ENCODE results near the gene ATP2B2. TPM values are rescaled to one million over a fixed set of nuclear protein-coding genes. Genes with fewer than 3 reads are reported as not detected.
A peak's percentile ranks its signal among the peaks of the same experiment; 100 is the strongest.

The ATP2B2 gene
- total RNA-seq, 1 donor from 2014 or later: not detected

GRCh38 chr3:10551139-10551538 lies 45.8 kb upstream of the ATP2B2 start:
- no peak overlapping the region for H3K27ac ChIP-seq
- H3K4me3 ChIP-seq: no peak overlapping the region
- Mint-ChIP-seq H3K27ac (peak overlapping the region; percentile 78), H3K36me3 (peaks cover 4% of the 10 kb centered on the region), H3K4me1 (peaks cover 88% of the 10 kb centered on the region), H3K27me3 (ENCODE audit: insufficient read depth, low read depth) (peaks cover 25% of the 10 kb centered on the region), H3K9me3 (peaks cover 3% of the 10 kb centered on the region), H3K4me3 (no peak overlapping the region)
- peaks cover 58% of the 10 kb centered on the region for H3K4me1 ChIP-seq
- no peak overlapping the region for H3K4me2 ChIP-seq
- H3K79me2 ChIP-seq (ENCODE audit: low read depth): no peaks in the 10 kb centered on the region
- TF ChIP-seq EZH2 (IDR thresholded peaks at IDR 0.05) (no peak), EZH2phosphoT487 (IDR thresholded peaks at IDR 0.05) (no peak)
- TF ChIP-seq, protein P1, sequence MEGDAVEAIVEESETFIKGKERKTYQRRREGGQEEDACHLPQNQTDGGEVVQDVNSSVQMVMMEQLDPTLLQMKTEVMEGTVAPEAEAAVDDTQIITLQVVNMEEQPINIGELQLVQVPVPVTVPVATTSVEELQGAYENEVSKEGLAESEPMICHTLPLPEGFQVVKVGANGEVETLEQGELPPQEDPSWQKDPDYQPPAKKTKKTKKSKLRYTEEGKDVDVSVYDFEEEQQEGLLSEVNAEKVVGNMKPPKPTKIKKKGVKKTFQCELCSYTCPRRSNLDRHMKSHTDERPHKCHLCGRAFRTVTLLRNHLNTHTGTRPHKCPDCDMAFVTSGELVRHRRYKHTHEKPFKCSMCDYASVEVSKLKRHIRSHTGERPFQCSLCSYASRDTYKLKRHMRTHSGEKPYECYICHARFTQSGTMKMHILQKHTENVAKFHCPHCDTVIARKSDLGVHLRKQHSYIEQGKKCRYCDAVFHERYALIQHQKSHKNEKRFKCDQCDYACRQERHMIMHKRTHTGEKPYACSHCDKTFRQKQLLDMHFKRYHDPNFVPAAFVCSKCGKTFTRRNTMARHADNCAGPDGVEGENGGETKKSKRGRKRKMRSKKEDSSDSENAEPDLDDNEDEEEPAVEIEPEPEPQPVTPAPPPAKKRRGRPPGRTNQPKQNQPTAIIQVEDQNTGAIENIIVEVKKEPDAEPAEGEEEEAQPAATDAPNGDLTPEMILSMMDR (IDR thresholded peaks at IDR 0.05): no peak
- H3K36me3 ChIP-seq: no peaks in the 10 kb centered on the region
- H3F3A ChIP-seq (ENCODE audit: low read depth): peaks cover 26% of the 10 kb centered on the region
- H2AFZ ChIP-seq (replicated peaks): no peak overlapping the region
- DNase-seq (ENCODE audit: low spot score): no peak
- no peaks in the 10 kb centered on the region for H3K9me3 ChIP-seq (ENCODE audit: low read depth)
- H3K27me3 ChIP-seq: no peaks in the 10 kb centered on the region
- no peak overlapping the region for H3K9ac ChIP-seq
- no peaks in the 10 kb centered on the region for H4K20me1 ChIP-seq (ENCODE audit: low read depth)

DNA sequence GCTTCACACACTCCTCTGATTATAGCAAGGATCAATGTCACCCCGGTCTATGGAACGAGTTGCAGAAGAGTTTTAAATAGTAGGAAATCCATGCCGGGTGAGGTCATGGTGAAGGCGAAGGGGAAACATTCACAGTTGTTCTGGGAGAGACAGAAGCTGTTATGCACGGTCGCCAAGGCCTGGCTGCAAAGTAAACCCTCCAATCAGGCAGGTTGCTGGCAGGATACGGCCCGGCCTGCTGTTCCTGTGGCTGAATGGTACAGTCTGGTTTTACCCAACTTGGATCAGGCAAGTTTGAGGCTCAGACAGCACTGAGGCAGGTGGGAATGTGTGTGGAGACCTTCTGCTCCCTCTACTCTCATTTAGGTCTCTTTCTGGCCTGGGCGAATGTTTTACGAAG lies 45.3 kb upstream of the ATP2B2 start:
- H4K20me1 ChIP-seq (ENCODE audit: low read depth): no peaks in the 10 kb centered on the region
- no peak overlapping the region for H3K4me3 ChIP-seq
- H3F3A ChIP-seq (ENCODE audit: low read depth): peaks cover 26% of the 10 kb centered on the region
- Mint-ChIP-seq H3K4me1 (peaks cover 86% of the 10 kb centered on the region), H3K4me3 (no peak overlapping the region), H3K27me3 (ENCODE audit: insufficient read depth, low read depth) (peaks cover 25% of the 10 kb centered on the region), H3K36me3 (peaks cover 4% of the 10 kb centered on the region), H3K9me3 (peaks cover 3% of the 10 kb centered on the region), H3K27ac (peak overlapping the region; percentile 78)
- DNase-seq (ENCODE audit: low spot score): no peak
- H3K79me2 ChIP-seq (ENCODE audit: low read depth): no peaks in the 10 kb centered on the region
- TF ChIP-seq, protein P1 (IDR thresholded peaks at IDR 0.05): no peak
- no peak for TF ChIP-seq EZH2phosphoT487 (IDR thresholded peaks at IDR 0.05)
- TF ChIP-seq EZH2 (IDR thresholded peaks at IDR 0.05): no peak
- H3K9me3 ChIP-seq (ENCODE audit: low read depth): no peaks in the 10 kb centered on the region
- H3K27ac ChIP-seq: no peak overlapping the region
- H3K4me1 ChIP-seq: peaks cover 56% of the 10 kb centered on the region
- no peak overlapping the region for H3K9ac ChIP-seq
- no peak overlapping the region for H2AFZ ChIP-seq (replicated peaks)
- H3K36me3 ChIP-seq: no peaks in the 10 kb centered on the region
- H3K27me3 ChIP-seq: no peaks in the 10 kb centered on the region
- H3K4me2 ChIP-seq: no peak overlapping the region

DNA sequence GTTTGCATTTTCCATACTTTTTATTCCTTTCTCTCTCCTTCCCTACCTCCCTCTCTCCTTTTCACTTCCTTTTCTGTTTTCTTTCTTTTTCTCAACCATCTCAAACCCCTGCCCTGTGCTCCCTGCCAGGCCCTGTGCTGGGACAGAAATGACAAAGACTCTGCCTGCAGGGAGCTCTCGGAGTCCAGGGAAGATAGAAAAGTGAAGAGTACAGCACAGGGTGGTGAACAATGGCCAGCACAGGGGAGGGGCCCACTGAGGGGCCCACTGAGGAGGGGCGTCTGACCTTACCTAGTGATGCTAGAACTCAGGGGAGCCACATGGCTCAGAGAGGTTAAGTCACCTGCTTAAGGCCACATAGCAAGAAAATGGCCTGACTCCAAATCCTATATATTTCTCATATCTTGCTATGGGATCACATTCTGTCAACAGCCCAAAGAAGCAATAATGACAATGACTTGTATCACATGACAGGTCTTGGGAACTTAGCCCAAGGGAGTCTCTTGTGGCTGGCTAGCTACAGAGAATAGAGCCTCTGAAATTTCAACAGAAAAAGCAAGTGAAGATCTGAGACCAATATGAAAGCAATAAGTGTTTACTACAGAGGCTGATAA lies 44.3 kb upstream of the ATP2B2 start:
- H3K27ac ChIP-seq: no peak overlapping the region
- Mint-ChIP-seq H3K27ac (peak overlapping the region; percentile 16), H3K9me3 (peaks cover 3% of the 10 kb centered on the region), H3K4me3 (no peak overlapping the region), H3K27me3 (ENCODE audit: insufficient read depth, low read depth) (peaks cover 25% of the 10 kb centered on the region), H3K36me3 (peaks cover 4% of the 10 kb centered on the region), H3K4me1 (peaks cover 76% of the 10 kb centered on the region)
- no peaks in the 10 kb centered on the region for H4K20me1 ChIP-seq (ENCODE audit: low read depth)
- no peak overlapping the region for H2AFZ ChIP-seq (replicated peaks)
- H3F3A ChIP-seq (ENCODE audit: low read depth): peaks cover 18% of the 10 kb centered on the region
- H3K4me2 ChIP-seq: no peak overlapping the region
- H3K36me3 ChIP-seq: no peaks in the 10 kb centered on the region
- H3K79me2 ChIP-seq (ENCODE audit: low read depth): no peaks in the 10 kb centered on the region
- H3K4me1 ChIP-seq: peaks cover 46% of the 10 kb centered on the region
- H3K4me3 ChIP-seq: no peak overlapping the region
- no peak for DNase-seq (ENCODE audit: low spot score)
- no peaks in the 10 kb centered on the region for H3K27me3 ChIP-seq
- no peaks in the 10 kb centered on the region for H3K9me3 ChIP-seq (ENCODE audit: low read depth)
- no peak overlapping the region for H3K9ac ChIP-seq
- TF ChIP-seq, protein P1 (IDR thresholded peaks at IDR 0.05): no peak
- TF ChIP-seq EZH2phosphoT487 (IDR thresholded peaks at IDR 0.05): no peak
- TF ChIP-seq EZH2 (IDR thresholded peaks at IDR 0.05): no peak
